GM12891 (cell line): Measurements from ENCODE around the gene S100A3.

Experiments used
- POLR2A ChIP-seq: IDR thresholded peaks from 2 replicates; pipeline ENCODE4 v1.6.1; 2011; ENCODE audit warnings: low read depth, low read length, control low read depth
- POLR2AphosphoS5 ChIP-seq: IDR thresholded peaks from 2 replicates; pipeline ENCODE4 v1.6.1; 2011; ENCODE audit warnings: low read depth, low read length, control low read depth
- SPI1 ChIP-seq: IDR thresholded peaks from 2 replicates; pipeline ENCODE4 v1.6.1; 2011; ENCODE audit warnings: low read depth, low read length, control low read depth
- TAF1 ChIP-seq: IDR thresholded peaks from 2 replicates; pipeline ENCODE4 v1.6.1; 2011; ENCODE audit warnings: low read depth, low read length, control low read depth

DNA sequence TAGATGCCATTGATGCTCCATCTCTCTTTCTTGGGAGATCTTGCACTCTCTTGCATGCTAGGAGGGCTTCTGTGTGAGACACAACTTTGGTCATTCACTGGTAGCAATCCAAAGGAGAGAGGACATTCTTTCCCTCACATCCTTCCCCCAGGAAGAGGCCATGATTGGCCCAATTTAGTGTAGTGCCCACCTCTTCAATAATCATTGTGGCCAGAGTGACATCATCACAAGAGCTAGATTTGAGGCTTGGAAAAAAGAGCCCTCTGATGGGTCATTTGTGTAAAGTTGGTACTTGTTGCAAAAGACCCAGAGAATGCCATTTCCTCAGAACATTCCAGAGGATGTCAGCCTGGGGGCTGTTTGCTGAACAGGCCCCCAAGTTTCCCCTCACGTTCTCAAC is 43.5 kb downstream of the S100A3 start:
- no peak for TF ChIP-seq POLR2A
- TF ChIP-seq POLR2AphosphoS5 = no peak
- no peak for TF ChIP-seq SPI1
- TF ChIP-seq TAF1 = no peak
